GM11168 (cell line): Measurements from ENCODE around the gene PSMB2.
"Not testable (repeated sequence)": the region's sequence is repeated elsewhere in the genome, so short reads cannot be mapped to it uniquely, and the experiment has no call there.

Experiments used
- in situ Hi-C: fragments of 300-500 bp; cut with MboI; formaldehyde crosslinking; loops from one replicate; pipeline ENCODE4 v1.12.0; 2022; ENCODE audit warnings: low sequenced_read_pairs; ENCODE audit not compliant: unreplicated experiment

The PSMB2 gene

DNA sequence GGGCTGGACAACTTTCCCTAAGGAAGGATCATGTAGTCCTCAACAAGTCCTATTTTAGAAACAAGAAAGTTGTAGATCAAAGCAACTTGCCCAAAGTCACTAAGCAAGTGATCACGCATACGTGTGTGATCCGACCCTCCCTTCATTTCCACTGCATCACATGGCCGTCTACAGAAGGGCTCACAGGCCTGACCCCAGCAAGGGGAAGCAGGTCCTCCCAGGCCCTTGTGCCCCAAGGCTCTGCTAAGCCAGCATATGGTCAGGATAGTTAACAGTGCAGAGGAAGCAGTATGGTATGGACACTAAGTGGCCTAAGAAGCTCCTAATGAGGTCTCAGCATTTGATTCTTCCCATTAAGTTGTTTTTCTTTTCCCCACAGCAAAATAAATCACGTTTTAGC lies 43.5 kb downstream of the PSMB2 start:
- in situ Hi-C loops = no loop called here

GRCh38 chr1:35595684-35596083 lies 45.6 kb downstream of the PSMB2 start:
- in situ Hi-C loops = no loop called here

GRCh38 chr1:35594005-35594760 lies 47.1 kb downstream of the PSMB2 start:
- in situ Hi-C loops = no loop called here

GRCh38 chr1:35592991-35593769 lies 48.1 kb downstream of the PSMB2 start:
- in situ Hi-C loops = no loop called here

DNA sequence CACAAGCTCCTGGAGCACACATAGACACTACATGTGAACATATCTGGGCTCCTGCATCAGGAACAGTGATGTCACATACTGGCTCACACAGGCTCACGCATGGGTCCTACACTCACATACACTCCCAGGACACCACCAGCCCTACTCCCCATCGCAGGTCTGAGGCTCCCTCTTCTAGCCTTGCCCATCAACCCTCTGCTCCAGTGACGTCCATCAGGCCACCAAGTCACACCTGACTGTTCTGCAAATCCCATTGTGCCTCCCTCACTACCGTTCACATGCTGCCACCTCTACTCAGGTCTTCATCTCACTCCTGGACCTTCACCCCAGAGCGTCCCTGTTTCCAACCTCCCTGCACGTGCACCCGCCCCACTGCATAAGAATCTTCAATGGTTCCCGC lies 50.1 kb downstream of the PSMB2 start:
- in situ Hi-C loops = no loop called here

DNA sequence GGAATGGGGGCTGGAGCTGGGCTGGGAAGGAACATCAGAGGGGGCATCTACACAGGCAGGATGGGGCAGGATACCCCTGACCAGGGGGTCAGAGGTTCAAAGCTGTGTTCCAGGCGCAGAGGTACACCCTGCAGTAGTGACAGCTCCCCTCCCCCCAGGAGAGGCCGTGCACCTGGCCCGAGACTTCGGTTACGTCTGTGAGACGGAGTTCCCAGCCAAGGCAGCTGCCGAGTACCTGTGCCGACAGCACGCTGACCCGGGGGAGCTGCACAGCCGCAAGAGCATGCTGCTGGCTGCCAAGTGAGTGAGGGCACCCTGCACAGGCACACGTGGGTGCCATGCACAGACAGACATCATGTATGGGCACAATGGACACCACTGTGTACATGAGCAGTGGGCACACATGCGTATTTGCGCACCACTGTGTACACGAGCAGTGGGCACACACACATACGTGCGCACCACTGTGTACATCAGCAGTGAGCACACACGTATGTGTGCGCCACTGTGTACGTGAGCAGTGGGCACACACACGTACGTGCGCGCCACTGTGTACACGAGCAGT lies 50.8 kb downstream of the PSMB2 start:
- in situ Hi-C loops = no loop called here

GRCh38 chr1:35589516-35590427 lies 51.6 kb downstream of the PSMB2 start:
- in situ Hi-C loops = no loop called here

DNA sequence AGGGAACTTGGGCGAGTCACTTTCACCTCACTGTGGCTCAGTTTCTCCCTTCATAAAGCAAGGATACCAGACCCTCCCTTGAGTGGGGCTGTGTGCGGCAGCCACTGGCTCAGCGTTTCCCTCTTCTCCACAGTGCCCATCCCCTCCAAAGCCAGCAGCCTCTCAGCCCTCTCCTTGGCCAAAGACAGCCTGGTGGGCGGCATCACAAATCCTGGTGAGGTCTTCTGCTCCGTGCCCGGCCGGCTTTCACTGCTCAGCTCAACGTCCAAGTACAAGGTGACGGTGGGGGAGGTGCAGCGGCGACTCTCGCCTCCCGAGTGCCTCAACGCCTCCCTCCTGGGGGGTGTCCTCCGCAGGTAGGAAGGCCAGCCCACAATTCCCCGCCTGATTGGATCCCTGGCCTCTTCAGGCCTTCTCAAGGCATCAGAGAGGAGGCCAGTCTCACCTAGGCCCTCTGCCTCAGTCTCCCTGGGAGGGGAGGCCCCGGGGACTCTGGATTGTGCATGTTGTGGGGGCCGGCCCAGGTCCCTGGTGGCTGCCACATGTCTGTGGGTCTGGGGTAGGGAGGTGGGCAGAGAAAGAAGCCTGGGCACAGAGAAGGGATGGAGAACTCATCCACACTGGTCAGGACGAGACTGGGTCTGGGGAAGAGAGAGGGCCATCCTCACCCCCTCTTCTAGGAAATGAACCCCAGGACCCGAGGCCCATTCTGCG lies 53.0 kb downstream of the PSMB2 start:
- in situ Hi-C loops = no loop called here

DNA sequence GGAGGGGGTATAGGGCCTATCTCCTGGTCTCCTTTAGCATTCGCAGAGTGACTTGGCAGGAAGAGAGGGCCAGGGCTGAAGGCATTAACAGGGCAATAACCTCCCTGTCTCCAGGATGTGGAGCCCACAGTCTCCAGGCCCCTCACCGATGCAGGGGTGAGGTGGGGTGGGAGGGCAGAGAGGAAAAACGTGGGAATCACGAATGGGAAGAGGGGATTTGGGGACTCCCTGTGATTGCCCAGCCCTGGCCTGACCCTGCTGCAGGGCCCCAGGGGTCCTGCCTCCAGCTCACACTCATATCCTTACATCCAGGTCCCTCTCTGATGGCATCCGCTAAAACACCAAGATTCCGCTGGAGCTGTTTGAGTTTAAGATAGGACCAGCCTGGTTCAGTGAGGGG lies 53.6 kb downstream of the PSMB2 start:
- in situ Hi-C loops = no loop called here

- in situ Hi-C loops = no loop called here
These were observed 54.5 kb downstream of the PSMB2 start for GRCh38 chr1:35586808-35587207.

DNA sequence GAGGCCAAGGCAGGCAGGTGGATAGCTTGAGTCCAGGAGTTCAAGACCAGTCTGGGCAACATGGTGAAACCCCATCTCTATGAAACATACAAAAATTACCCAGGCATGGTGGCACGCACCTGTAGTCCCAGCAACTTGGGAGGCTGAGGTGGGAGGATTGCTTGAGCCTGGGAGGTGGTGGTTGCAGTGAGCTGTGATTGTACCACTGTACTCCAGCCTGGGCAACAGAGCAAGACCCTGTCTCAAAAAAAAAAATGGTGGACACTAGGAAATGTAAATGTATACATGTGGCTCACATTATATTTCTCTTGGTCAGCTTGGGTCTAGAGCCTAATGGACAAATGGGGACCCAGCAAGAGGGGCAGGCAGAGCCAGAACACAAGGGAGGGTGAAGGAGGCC lies 55.5 kb downstream of the PSMB2 start:
- in situ Hi-C loops = not testable (repeated sequence)

DNA sequence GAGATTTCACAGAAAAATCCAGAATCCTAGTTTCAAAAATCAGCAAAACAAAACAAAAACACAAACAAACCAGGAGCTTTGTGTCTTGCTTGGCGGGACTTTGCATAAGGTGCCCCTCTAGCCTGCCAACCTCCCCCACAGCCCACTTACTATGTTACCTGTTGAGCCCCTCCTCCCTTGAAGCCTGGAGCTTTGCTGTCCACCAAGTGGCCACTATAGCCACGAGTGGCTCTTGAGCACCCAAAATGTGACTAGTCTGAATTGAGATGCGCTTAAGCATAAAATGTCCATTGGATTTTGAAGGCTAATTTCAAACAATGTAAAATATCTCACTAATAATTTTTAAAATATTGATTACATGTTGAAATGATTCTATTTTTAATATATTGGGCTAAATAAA lies 56.0 kb downstream of the PSMB2 start:
- in situ Hi-C loops = no loop called here

DNA sequence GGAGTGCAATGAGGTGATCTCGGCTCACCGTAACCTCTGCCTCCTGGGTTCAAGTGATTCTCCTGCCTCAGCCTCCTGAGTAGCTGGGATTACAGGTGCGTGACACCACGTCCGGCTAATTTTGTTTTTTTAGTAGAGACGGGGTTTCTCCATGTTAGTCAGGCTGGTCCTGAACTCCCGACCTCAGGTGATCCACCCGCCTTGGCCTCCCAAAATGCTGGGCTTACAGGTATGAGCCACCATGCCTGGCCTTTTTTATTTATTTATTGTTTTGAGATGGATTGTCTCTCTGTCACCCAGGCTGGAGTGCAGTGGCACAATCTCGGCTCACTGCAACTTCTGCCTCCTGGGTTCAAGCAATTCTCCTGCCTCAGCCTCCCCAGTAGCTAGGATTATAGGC lies 59.7 kb downstream of the PSMB2 start:
- in situ Hi-C loops = not testable (repeated sequence)

- in situ Hi-C loops = no loop called here
These were observed 60.4 kb downstream of the PSMB2 start for GRCh38 chr1:35580949-35581388.

DNA sequence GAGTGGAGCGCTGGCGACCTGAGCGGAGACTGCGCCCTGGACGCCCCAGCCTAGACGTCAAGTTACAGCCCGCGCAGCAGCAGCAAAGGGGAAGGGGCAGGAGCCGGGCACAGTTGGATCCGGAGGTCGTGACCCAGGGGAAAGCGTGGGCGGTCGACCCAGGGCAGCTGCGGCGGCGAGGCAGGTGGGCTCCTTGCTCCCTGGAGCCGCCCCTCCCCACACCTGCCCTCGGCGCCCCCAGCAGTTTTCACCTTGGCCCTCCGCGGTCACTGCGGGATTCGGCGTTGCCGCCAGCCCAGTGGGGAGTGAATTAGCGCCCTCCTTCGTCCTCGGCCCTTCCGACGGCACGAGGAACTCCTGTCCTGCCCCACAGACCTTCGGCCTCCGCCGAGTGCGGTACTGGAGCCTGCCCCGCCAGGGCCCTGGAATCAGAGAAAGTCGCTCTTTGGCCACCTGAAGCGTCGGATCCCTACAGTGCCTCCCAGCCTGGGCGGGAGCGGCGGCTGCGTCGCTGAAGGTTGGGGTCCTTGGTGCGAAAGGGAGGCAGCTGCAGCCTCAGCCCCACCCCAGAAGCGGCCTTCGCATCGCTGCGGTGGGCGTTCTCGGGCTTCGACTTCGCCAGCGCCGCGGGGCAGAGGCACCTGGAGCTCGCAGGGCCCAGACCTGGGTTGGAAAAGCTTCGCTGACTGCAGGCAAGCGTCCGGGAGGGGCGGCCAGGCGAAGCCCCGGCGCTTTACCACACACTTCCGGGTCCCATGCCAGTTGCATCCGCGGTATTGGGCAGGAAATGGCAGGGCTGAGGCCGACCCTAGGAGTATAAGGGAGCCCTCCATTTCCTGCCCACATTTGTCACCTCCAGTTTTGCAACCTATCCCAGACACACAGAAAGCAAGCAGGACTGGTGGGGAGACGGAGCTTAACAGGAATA lies 64.0 kb downstream of the PSMB2 start:
- in situ Hi-C loops = loop anchor here (10.0 kb wide), 1 partner anchor 137 kb away; the partner anchor contains the start of gene C1orf216

DNA sequence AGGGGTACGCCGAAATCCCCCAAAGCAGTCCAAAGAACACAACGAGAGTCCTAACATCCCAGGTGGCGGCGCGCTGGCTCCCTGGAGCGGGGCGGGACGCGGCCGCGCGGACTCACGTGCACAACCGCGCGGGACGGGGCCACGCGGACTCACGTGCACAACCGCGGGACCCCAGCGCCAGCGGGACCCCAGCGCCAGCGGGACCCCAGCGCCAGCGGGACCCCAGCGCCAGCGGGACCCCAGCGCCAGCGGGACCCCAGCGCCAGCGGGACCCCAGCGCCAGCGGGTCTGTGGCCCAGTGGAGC lies 64.6 kb downstream of the PSMB2 start:
- in situ Hi-C loops = loop anchor here (10.0 kb wide), 1 partner anchor 138 kb away; the partner anchor contains the start of gene C1orf216

- in situ Hi-C loops = loop anchor here (10.0 kb wide), 1 partner anchor 139 kb away; the partner anchor contains the start of gene C1orf216
These were observed 65.1 kb downstream of the PSMB2 start for GRCh38 chr1:35576061-35576765.

GRCh38 chr1:35575416-35575958 lies 65.8 kb downstream of the PSMB2 start:
- in situ Hi-C loops = loop anchor here (10.0 kb wide), 1 partner anchor 139 kb away; the partner anchor contains the start of gene C1orf216
